GM12874 (cell line): Measurements from ENCODE around the gene ATP8B1.

Experiments
- TF ChIP-seq, protein P1 (sequence below): IDR thresholded peaks from 2 replicates; pipeline ENCODE4 v1.5.1; 2011; ENCODE audit warnings: low read depth, mild to moderate bottlenecking, control low read depth, low read length, moderate library complexity; ENCODE audit not compliant: insufficient read depth

The ATP8B1 gene

DNA sequence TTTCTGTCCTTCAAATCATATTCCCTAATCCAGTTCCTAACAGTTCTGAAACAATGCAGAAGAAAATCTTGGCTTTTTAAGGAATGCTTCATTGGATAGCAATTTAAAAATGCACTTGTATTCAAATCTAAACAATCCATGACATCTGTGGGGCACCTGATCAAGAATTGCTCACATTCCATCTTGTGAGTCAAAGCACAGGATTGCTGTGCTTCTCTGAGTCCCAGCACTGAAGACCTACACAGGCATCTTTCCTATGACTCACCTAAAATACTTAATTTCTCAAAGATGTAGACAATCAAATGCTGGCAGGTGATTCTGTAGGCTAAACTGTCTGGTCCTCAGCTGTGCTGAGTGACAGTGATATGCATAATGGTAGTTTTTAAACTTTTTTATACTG is 10.1 kb upstream of the ATP8B1 start:
- TF ChIP-seq, protein P1, sequence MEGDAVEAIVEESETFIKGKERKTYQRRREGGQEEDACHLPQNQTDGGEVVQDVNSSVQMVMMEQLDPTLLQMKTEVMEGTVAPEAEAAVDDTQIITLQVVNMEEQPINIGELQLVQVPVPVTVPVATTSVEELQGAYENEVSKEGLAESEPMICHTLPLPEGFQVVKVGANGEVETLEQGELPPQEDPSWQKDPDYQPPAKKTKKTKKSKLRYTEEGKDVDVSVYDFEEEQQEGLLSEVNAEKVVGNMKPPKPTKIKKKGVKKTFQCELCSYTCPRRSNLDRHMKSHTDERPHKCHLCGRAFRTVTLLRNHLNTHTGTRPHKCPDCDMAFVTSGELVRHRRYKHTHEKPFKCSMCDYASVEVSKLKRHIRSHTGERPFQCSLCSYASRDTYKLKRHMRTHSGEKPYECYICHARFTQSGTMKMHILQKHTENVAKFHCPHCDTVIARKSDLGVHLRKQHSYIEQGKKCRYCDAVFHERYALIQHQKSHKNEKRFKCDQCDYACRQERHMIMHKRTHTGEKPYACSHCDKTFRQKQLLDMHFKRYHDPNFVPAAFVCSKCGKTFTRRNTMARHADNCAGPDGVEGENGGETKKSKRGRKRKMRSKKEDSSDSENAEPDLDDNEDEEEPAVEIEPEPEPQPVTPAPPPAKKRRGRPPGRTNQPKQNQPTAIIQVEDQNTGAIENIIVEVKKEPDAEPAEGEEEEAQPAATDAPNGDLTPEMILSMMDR: no peak

DNA sequence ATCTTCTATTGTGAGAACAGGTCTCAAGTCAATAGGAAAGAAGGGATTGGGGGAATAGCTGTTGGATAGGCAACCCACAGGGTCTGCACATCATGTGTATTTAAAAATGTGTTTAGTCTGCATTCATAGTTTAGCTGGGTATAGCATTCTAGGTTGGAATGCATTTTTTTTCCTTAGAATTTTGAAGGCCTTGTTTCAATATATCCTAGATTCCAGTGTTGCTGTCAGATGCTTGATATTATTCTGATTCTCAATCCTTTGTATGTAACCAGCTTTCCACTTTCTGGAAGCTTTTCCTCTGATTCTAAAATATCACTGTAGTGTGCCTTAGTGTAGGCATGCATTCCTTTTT is 9.0 kb upstream of the ATP8B1 start:
- TF ChIP-seq, protein P1: no peak

DNA sequence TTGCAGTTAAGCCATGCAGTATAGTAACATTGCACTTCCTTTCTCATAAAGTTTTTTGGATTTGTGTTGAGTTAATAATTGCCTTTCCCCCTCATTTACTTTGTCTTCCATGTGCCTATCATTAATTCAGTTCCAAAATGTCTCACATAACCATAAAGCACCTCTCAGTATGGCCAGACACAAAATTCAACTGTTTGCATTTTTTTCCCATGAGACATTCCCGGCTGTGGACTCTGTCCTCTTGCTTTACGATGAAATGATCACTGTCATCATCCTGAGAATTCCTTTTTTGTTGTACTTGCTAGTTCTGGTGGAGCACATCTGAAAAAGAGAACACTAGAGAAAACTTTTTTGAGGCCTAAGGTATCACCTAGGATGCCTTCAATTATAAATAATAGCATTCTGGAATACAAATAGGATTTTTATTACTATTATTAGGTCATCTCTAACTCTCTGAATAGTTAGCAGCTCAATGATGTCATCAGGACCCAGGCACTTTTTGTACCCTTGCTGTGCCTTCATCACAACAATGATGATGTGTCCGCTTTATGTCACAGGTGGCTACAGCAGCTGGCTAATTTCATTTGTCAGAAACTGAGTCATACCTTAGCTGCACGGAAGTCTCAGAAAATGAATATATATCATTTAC is 8.5 kb upstream of the ATP8B1 start:
- TF ChIP-seq, protein P1: no peak

DNA sequence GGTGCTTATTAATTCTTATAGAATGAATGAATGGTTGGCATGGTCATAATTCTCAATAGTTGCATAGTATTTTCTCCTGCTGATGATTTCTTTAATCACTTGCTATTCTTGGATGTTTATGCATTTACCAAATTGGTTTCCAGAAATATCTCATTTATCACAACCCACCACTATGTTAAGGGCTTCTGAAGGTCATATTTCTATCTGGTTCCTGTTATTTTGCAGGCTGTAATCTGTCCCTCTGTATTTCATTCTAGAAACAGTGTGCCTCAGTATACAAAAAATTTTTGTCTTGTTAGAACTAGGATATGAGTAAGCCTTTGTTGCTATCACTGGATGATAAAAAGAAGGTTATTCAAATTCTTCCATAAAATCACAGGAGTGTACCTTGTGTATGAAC is 6.1 kb upstream of the ATP8B1 start:
- TF ChIP-seq, protein P1: no peak

GRCh38 chr18:57807336-57808117 is 4.4 kb upstream of the ATP8B1 start:
- TF ChIP-seq, protein P1: no peak

DNA sequence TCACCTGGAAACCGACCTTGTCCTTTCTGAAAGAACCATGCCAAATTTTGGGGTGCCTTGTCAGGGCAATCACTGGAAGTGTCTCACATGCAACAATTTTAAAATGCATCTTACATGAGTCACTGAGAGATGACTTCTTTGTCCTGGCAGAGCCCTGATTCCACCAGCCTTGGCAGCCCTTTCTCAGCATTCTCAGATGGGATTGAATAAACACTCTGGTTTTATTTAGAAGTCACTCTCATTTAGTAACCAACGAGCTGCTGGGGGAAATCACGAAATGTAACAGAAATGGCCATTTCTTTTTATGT is 3.8 kb upstream of the ATP8B1 start:
- TF ChIP-seq, protein P1: no peak

GRCh38 chr18:57806201-57806977 is 3.3 kb upstream of the ATP8B1 start:
- TF ChIP-seq, protein P1: no peak
